CD8-positive, alpha-beta memory T cell (primary cell): ENCODE results near the gene TSTD2. TPM values are rescaled to one million over a fixed set of nuclear protein-coding genes. Genes with fewer than 3 reads are reported as not detected.

Experiments used
- CTCF ChIA-PET: fragments of 350-600 bp; sonication (Branson Sonifier 250); formaldehyde crosslinking; loops from one replicate; lab custom pipeline; 2021; ENCODE audit warnings: antibody characterized with exemption; lab: Charles Lee
- POLR2A ChIA-PET: fragments of 350-600 bp; sonication (Branson Sonifier 250); formaldehyde crosslinking; loops from one replicate; lab custom pipeline; 2021; ENCODE audit warnings: antibody characterized with exemption; lab: Charles Lee
- DNase-seq, 5 donors: peaks; one replicate each; pipeline versions ENCODE4 v3.0.0 to v3.0.0-alpha.2; 2020 to 2022; ENCODE audit warnings: mixed read lengths in 1 of 5
- H3K27ac ChIP-seq: one replicate; pipeline ENCODE4 v1.7.0; 2013; ENCODE audit warnings: low read depth, mild to moderate bottlenecking, low read length, moderate library complexity
- H3K27me3 ChIP-seq: 2 replicates; pipeline ENCODE4 v1.7.0; 2013; ENCODE audit warnings: low read length, mild to moderate bottlenecking; ENCODE audit not compliant: insufficient read depth, poor library complexity, severe bottlenecking
- H3K36me3 ChIP-seq: 2 replicates; pipeline ENCODE4 v1.7.0; 2013; ENCODE audit warnings: mild to moderate bottlenecking, low read length, moderate library complexity; ENCODE audit not compliant: insufficient read depth
- H3K4me1 ChIP-seq: 2 replicates; pipeline ENCODE4 v1.7.0; 2013; ENCODE audit warnings: mild to moderate bottlenecking, low read length, moderate library complexity; ENCODE audit not compliant: insufficient read depth
- H3K4me3 ChIP-seq: 2 replicates; pipeline ENCODE4 v1.7.0; 2013; ENCODE audit warnings: mild to moderate bottlenecking, low read length
- H3K9me3 ChIP-seq: 2 replicates; pipeline ENCODE4 v1.7.0; 2013; ENCODE audit warnings: mild to moderate bottlenecking, low read length
- H3K27ac Mint-ChIP-seq, 8 donors: one replicate each; pipeline ENCODE4 v1.8.0; 2020 to 2021; ENCODE audit warnings: mixed read lengths in 8 of 8, mild to moderate bottlenecking in 6 of 8, inconsistent platforms in 3 of 8, moderate library complexity in 3 of 8
- H3K27me3 Mint-ChIP-seq, 2 donors: one replicate each; pipeline ENCODE4 v1.8.0; 2020 to 2021; ENCODE audit warnings: mixed read lengths in 2 of 2, mild to moderate bottlenecking in 1 of 2, moderate library complexity in 1 of 2
- H3K36me3 Mint-ChIP-seq, 3 donors: one replicate each; pipeline ENCODE4 v1.8.0; 2020 to 2021; ENCODE audit warnings: mixed read lengths in 3 of 3, inconsistent platforms in 1 of 3, mild to moderate bottlenecking in 1 of 3
- H3K4me1 Mint-ChIP-seq, 3 donors: one replicate each; pipeline ENCODE4 v1.8.0; 2020 to 2021; ENCODE audit warnings: mixed read lengths in 3 of 3, inconsistent platforms in 1 of 3, mild to moderate bottlenecking in 1 of 3
- H3K4me3 Mint-ChIP-seq, 7 donors: one replicate each; pipeline ENCODE4 v1.8.0; 2020 to 2021; ENCODE audit warnings: mixed read lengths in 7 of 7, mild to moderate bottlenecking in 6 of 7, moderate library complexity in 4 of 7, inconsistent platforms in 2 of 7
- H3K9me3 Mint-ChIP-seq, 5 donors: one replicate each; pipeline ENCODE4 v1.8.0; 2020 to 2022; ENCODE audit warnings: mixed read lengths in 5 of 5, mild to moderate bottlenecking in 3 of 5, moderate library complexity in 2 of 5, inconsistent platforms in 1 of 5
- polyA plus RNA-seq: library from polyadenylated mRNA; unstranded; fragments of 300-500 nt; fragmentation: Illumina TruSeq; gene quantifications from one replicate; pipeline ENCODE4 v1.2.3, GENCODE V29; 2021
- total RNA-seq, 2 experiments: library from RNA; stranded (reverse); gene quantifications; one replicate each; pipeline ENCODE4 v1.2.3, GENCODE V29; 2021

TSTD2 gene
- 10 to 100 TPM; 13.8 to 14.7 TPM for total RNA-seq
- 5.7 TPM for polyA plus RNA-seq

- Histone ChIP-seq H3K27me3 (no peaks in the 10 kb centered on the region), H3K9me3 (no peaks in the 10 kb centered on the region), H3K36me3 (no peaks in the 10 kb centered on the region), H3K27ac (peak within 1 kb of the TSS; percentile 89), H3K4me3 (peak within 1 kb of the TSS; percentile 75), H3K4me1 (peaks cover 46% of the 10 kb centered on the region)
- peak; percentile 90 to 98 (median 98) for DNase-seq
- H3K36me3 Mint-ChIP-seq: peaks cover 0 to 29% (median 1%) of the 10 kb centered on the region in 3 donors
- peaks cover 49 to 76% (median 69%) of the 10 kb centered on the region in 3 donors for H3K4me1 Mint-ChIP-seq
- peak within 1 kb of the TSS; percentile 95 to 99 (median 98) for H3K4me3 Mint-ChIP-seq
- ChIA-PET POLR2A (interaction anchor here (0.6 to 2.4 kb wide), 19 partner anchors 13 to 1866 kb away, joined by 3 to 22 read pairs (median 4); partner anchors contain the start of genes ANP32B, NANS, TBC1D2 and TDRD7), CTCF (interaction anchor here (0.8 to 2.8 kb wide), 10 partner anchors 15 to 623 kb away, joined by 3 to 19 read pairs (median 5); partner anchors contain the start of genes TDRD7 and XPA)
- H3K27ac Mint-ChIP-seq: peak within 1 kb of the TSS; percentile 99 to 100 (median 100)
- H3K9me3 Mint-ChIP-seq: peaks cover 0 to under 1% (median 0%) of the 10 kb centered on the region in 5 donors
- no peaks in the 10 kb centered on the region for H3K27me3 Mint-ChIP-seq
Observed at GRCh38 chr9:97632985-97633858, at the start of gene TSTD2, which contains the start of gene NCBP1. TSS of gene TSTD2 (minus strand) at chr9:97633368. CDS start at chr9:97627562, 5,806 bp downstream. TSS of gene NCBP1 (plus strand) at chr9:97633821. CDS start at chr9:97633882, 61 bp downstream.

- ChIA-PET POLR2A (no interaction called here), CTCF (no interaction called here)
- Mint-ChIP-seq H3K27me3 (no peaks in the 10 kb centered on the region), H3K4me1 (peaks cover 7 to 26% (median 17%) of the 10 kb centered on the region in 3 donors), H3K4me3 (no peak overlapping the region), H3K36me3 (peaks cover 7 to 84% (median 20%) of the 10 kb centered on the region in 3 donors), H3K9me3 (no peaks in the 10 kb centered on the region), H3K27ac (peak overlapping the region in 3 of 8 donors; percentile 15 to 39 (median 37))
- no peaks in the 10 kb centered on the region for H3K27me3 ChIP-seq
- no peak overlapping the region for H3K27ac ChIP-seq
- no peaks in the 10 kb centered on the region for H3K9me3 ChIP-seq
- H3K4me3 ChIP-seq: no peak overlapping the region
- H3K36me3 ChIP-seq: peaks cover 16% of the 10 kb centered on the region
- no peaks in the 10 kb centered on the region for H3K4me1 ChIP-seq
- DNase-seq: no peak
Observed at GRCh38 chr9:97682242-97682641, 49.1 kb upstream of the TSTD2 start.

GRCh38 chr9:97675655-97676054 lies 42.5 kb upstream of the TSTD2 start:
- peak overlapping the region in 1 of 8 donors; percentile 73 for H3K27ac Mint-ChIP-seq
- H3K36me3 ChIP-seq: peaks cover 53% of the 10 kb centered on the region

GRCh38 chr9:97673922-97674321 lies 40.8 kb upstream of the TSTD2 start:
- no peak for DNase-seq

More at GRCh38 chr9:97675655-97676054, 42.5 kb upstream of the TSTD2 start:
- H3K27me3 ChIP-seq: no peaks in the 10 kb centered on the region
- H3K9me3 ChIP-seq: no peaks in the 10 kb centered on the region
- H3K4me1 ChIP-seq: no peaks in the 10 kb centered on the region
- Mint-ChIP-seq H3K36me3 (peaks cover 0 to 91% (median 22%) of the 10 kb centered on the region in 3 donors), H3K4me3 (no peak overlapping the region), H3K27me3 (no peaks in the 10 kb centered on the region), H3K4me1 (peaks cover 4 to 28% (median 17%) of the 10 kb centered on the region in 3 donors), H3K9me3 (no peaks in the 10 kb centered on the region)
- H3K27ac ChIP-seq: no peak overlapping the region
- no peak for DNase-seq
- ChIA-PET POLR2A (interaction anchor here (0.5 kb wide), 1 partner anchor 17 kb away, joined by 5 read pairs; no protein-coding TSS in a partner anchor), CTCF (no interaction called here)
- H3K4me3 ChIP-seq: no peak overlapping the region

GRCh38 chr9:97672403-97672802 lies 39.2 kb upstream of the TSTD2 start:
- H3K4me1 Mint-ChIP-seq: peaks cover 0 to 11% (median 3%) of the 10 kb centered on the region in 3 donors
- no peak for DNase-seq
- POLR2A ChIA-PET: no interaction called here

More at GRCh38 chr9:97673922-97674321, 40.8 kb upstream of the TSTD2 start:
- peaks cover 1 to 18% (median 7%) of the 10 kb centered on the region in 3 donors for H3K4me1 Mint-ChIP-seq
- CTCF ChIA-PET: no interaction called here
- Histone ChIP-seq H3K27me3 (no peaks in the 10 kb centered on the region), H3K4me3 (no peak overlapping the region), H3K4me1 (no peaks in the 10 kb centered on the region), H3K36me3 (peaks cover 66% of the 10 kb centered on the region), H3K27ac (no peak overlapping the region), H3K9me3 (no peaks in the 10 kb centered on the region)
- POLR2A ChIA-PET: no interaction called here
- no peaks in the 10 kb centered on the region for H3K27me3 Mint-ChIP-seq
- no peaks in the 10 kb centered on the region for H3K9me3 Mint-ChIP-seq
- H3K36me3 Mint-ChIP-seq: peaks cover 0 to 94% (median 26%) of the 10 kb centered on the region in 3 donors
- H3K27ac Mint-ChIP-seq: peak overlapping the region in 3 of 8 donors; percentile 10 to 45 (median 18)
- no peak overlapping the region for H3K4me3 Mint-ChIP-seq

GRCh38 chr9:97670586-97670985 lies 37.4 kb upstream of the TSTD2 start:
- Histone ChIP-seq H3K4me3 (no peak overlapping the region), H3K4me1 (no peaks in the 10 kb centered on the region), H3K36me3 (peaks cover 83% of the 10 kb centered on the region), H3K27ac (no peak overlapping the region), H3K27me3 (no peaks in the 10 kb centered on the region), H3K9me3 (no peaks in the 10 kb centered on the region)
- Mint-ChIP-seq H3K9me3 (no peaks in the 10 kb centered on the region), H3K36me3 (peaks cover 0 to 94% (median 27%) of the 10 kb centered on the region in 3 donors), H3K27me3 (no peaks in the 10 kb centered on the region), H3K4me3 (no peak overlapping the region), H3K4me1 (peaks cover 13 to 16% (median 14%) of the 10 kb centered on the region in 3 donors), H3K27ac (peak overlapping the region in 3 of 8 donors; percentile 48 to 78 (median 68))
- ChIA-PET CTCF (no interaction called here), POLR2A (interaction anchor here (0.5 kb wide), 1 partner anchor 31 kb away, joined by 5 read pairs; no protein-coding TSS in a partner anchor)
- no peak for DNase-seq

More at GRCh38 chr9:97672403-97672802, 39.2 kb upstream of the TSTD2 start:
- CTCF ChIA-PET: no interaction called here
- no peaks in the 10 kb centered on the region for H3K27me3 ChIP-seq
- Mint-ChIP-seq H3K4me3 (no peak overlapping the region), H3K27me3 (no peaks in the 10 kb centered on the region), H3K9me3 (no peaks in the 10 kb centered on the region), H3K36me3 (peaks cover 0 to 91% (median 21%) of the 10 kb centered on the region in 3 donors), H3K27ac (no peak overlapping the region)
- H3K9me3 ChIP-seq: no peaks in the 10 kb centered on the region
- no peak overlapping the region for H3K27ac ChIP-seq
- H3K36me3 ChIP-seq: peaks cover 79% of the 10 kb centered on the region
- H3K4me1 ChIP-seq: no peaks in the 10 kb centered on the region
- no peak overlapping the region for H3K4me3 ChIP-seq

- no peak for DNase-seq
- H3K27ac Mint-ChIP-seq: peak overlapping the region in 4 of 8 donors; percentile 6 to 50 (median 18)
- H3K36me3 Mint-ChIP-seq: peaks cover 0 to 94% (median 24%) of the 10 kb centered on the region in 3 donors
Observed at GRCh38 chr9:97668485-97668884, 35.3 kb upstream of the TSTD2 start.

More at GRCh38 chr9:97668485-97668884, 35.3 kb upstream of the TSTD2 start:
- no peak overlapping the region for H3K4me3 Mint-ChIP-seq
- no peaks in the 10 kb centered on the region for H3K9me3 Mint-ChIP-seq
- no peaks in the 10 kb centered on the region for H3K9me3 ChIP-seq
- no peaks in the 10 kb centered on the region for H3K27me3 ChIP-seq
- no peaks in the 10 kb centered on the region for H3K4me1 ChIP-seq
- peaks cover 73% of the 10 kb centered on the region for H3K36me3 ChIP-seq
- H3K4me3 ChIP-seq: no peak overlapping the region
- H3K27ac ChIP-seq: no peak overlapping the region
- no peaks in the 10 kb centered on the region for H3K27me3 Mint-ChIP-seq
- POLR2A ChIA-PET: no interaction called here
- CTCF ChIA-PET: no interaction called here
- H3K4me1 Mint-ChIP-seq: peaks cover 14 to 19% (median 14%) of the 10 kb centered on the region in 3 donors
